Endothelial cell of umbilical vein (primary cell): Measurements from ENCODE around the gene RTN4. TPM values are rescaled to one million over a fixed set of nuclear protein-coding genes. Genes with fewer than 3 reads are reported as not detected.

Experiments
- BruUV-seq: library from RNA; stranded (reverse); fragments of 400-500 nt; replicated peaks from 2 replicates; lab custom pipeline; 2021; lab: Mats Ljungman, UMichigan
- CTCF ChIA-PET: fragments of 300-600, 350-600 bp; sonication (Branson Sonifier 250); formaldehyde crosslinking; loops from one replicate; lab custom pipeline; 2021; ENCODE audit warnings: antibody characterized with exemption, inconsistent platforms; lab: Charles Lee
- POLR2A ChIA-PET: fragments of 300-600, 350-600 bp; sonication (Branson Sonifier 250); formaldehyde crosslinking; loops from one replicate; lab custom pipeline; 2021; ENCODE audit warnings: antibody characterized with exemption, inconsistent platforms; lab: Charles Lee
- DNase-seq: peaks from one replicate; pipeline ENCODE4 v3.0.0-alpha.2; 2011; ENCODE audit warnings: low read depth, low spot score
- FAIRE-seq: peaks from 2 replicates; lab custom pipeline; 2011; peaks lifted over from hg19 to GRCh38; lab: Jason Lieb, UNC
- H2AFZ ChIP-seq: 2 replicates; pipeline ENCODE4 v1.6.0; 2012; ENCODE audit warnings: low read depth, low read length, control low read depth, inconsistent platforms
- H3K27ac ChIP-seq: 2 replicates; pipeline ENCODE4 v1.5.1; 2011; ENCODE audit warnings: low read depth, mild to moderate bottlenecking, control low read depth, low read length, moderate library complexity; ENCODE audit not compliant: insufficient read depth
- H3K27me3 ChIP-seq, 2 experiments: 2 replicates each; pipeline versions ENCODE4 v1.6.0 to v1.6.1; 2011; ENCODE audit warnings: low read length in 2 of 2, mixed read lengths in 1 of 2; ENCODE audit not compliant: control insufficient read depth in 2 of 2, insufficient read depth in 2 of 2
- H3K36me3 ChIP-seq, 2 experiments: 2 replicates in 1 of 2; 3 replicates in 1 of 2; pipeline ENCODE4 v1.5.1; 2011; ENCODE audit warnings: low read length in 2 of 2, mild to moderate bottlenecking in 1 of 2, moderate library complexity in 1 of 2; ENCODE audit not compliant: control insufficient read depth in 2 of 2, insufficient read depth in 2 of 2; ENCODE audit errors: extremely low read depth in 1 of 2
- H3K4me1 ChIP-seq: 3 replicates; pipeline ENCODE4 v1.5.1; 2011; ENCODE audit warnings: mild to moderate bottlenecking, low read length; ENCODE audit not compliant: control insufficient read depth, insufficient read depth; ENCODE audit errors: extremely low read depth
- H3K4me2 ChIP-seq: 2 replicates; pipeline ENCODE4 v1.6.1; 2011; ENCODE audit warnings: low read length, control low read depth, mixed read lengths; ENCODE audit not compliant: insufficient read depth
- H3K4me3 ChIP-seq, 3 experiments: fragments of 200-600 bp in 1 of 3; sonication (generic), shearing (Covaris generic) in 1 of 3; replicated peaks in 1 of 3; 2 replicates each; pipeline ENCODE4 v1.5.1; 2011 to 2016; ENCODE audit warnings: control low read depth in 3 of 3, low read length in 3 of 3, mild to moderate bottlenecking in 2 of 3, inconsistent platforms in 1 of 3, low read depth in 1 of 3, moderate library complexity in 1 of 3; ENCODE audit not compliant: insufficient read depth in 1 of 3
- H3K79me2 ChIP-seq: 2 replicates; pipeline ENCODE4 v1.6.0; 2012; ENCODE audit warnings: low read length, inconsistent platforms; ENCODE audit not compliant: control insufficient read depth, insufficient read depth
- H3K9ac ChIP-seq: replicated peaks from 2 replicates; pipeline ENCODE3; 2011; ENCODE audit warnings: low read length, control low read depth; ENCODE audit not compliant: insufficient read depth; ENCODE audit errors: extremely low read depth
- H3K9me1 ChIP-seq: replicated peaks from 3 replicates; pipeline ENCODE4 v1.6.0; 2011; ENCODE audit warnings: mild to moderate bottlenecking, low read length; ENCODE audit not compliant: control insufficient read depth, insufficient read depth; ENCODE audit errors: extremely low read depth
- H3K9me3 ChIP-seq: replicated peaks from 2 replicates; pipeline ENCODE4 v1.5.1; 2012; ENCODE audit warnings: low read length, inconsistent platforms; ENCODE audit not compliant: control insufficient read depth, insufficient read depth
- H4K20me1 ChIP-seq: replicated peaks from 2 replicates; pipeline ENCODE3; 2011; ENCODE audit warnings: mild to moderate bottlenecking, low read length; ENCODE audit not compliant: control insufficient read depth, insufficient read depth; ENCODE audit errors: extremely low read depth
- EZH2 ChIP-seq: IDR thresholded peaks from 2 replicates; pipeline ENCODE4 v1.6.1; 2012; ENCODE audit warnings: borderline replicate concordance, low read depth, mild to moderate bottlenecking, moderate library complexity, low read length, inconsistent platforms; ENCODE audit not compliant: severe bottlenecking
- FOS ChIP-seq: IDR thresholded peaks from 2 replicates; pipeline ENCODE4 v1.6.1; 2011; ENCODE audit warnings: mild to moderate bottlenecking, low read length, moderate library complexity, borderline replicate concordance; ENCODE audit not compliant: insufficient read depth
- GATA2 ChIP-seq: IDR thresholded peaks from 2 replicates; pipeline ENCODE4 v1.7.0; 2011; ENCODE audit warnings: low read depth, mild to moderate bottlenecking, moderate library complexity, mixed read lengths, low read length; ENCODE audit not compliant: insufficient read length, insufficient read depth
- JUN ChIP-seq: IDR thresholded peaks from 2 replicates; pipeline ENCODE4 v1.6.1; 2011; ENCODE audit warnings: borderline replicate concordance, low read depth; ENCODE audit not compliant: insufficient read length, insufficient read depth
- MYC ChIP-seq: IDR thresholded peaks from one replicate; pipeline ENCODE4 v1.6.1; 2011; ENCODE audit warnings: mild to moderate bottlenecking, low read depth, low read length
- dilution Hi-C: fragments of 300-500 bp; cut with MboI; formaldehyde crosslinking; loops from one replicate; pipeline ENCODE4 v1.15.0; 2019; ENCODE audit warnings: low sequenced_read_pairs; ENCODE audit not compliant: extremely low pct_ligation_motif_present
- intact Hi-C: fragments of 100-400 bp; cut with micrococcal nuclease; formaldehyde crosslinking; loops from one replicate; pipeline ENCODE4 v1.10.0; 2022
- polyA plus RNA-seq, 4 experiments: library from polyadenylated mRNA; depleted of rRNA in 3 of 4; stranded (reverse) in 3 of 4; unstranded in 1 of 4; fragments of >200 nt; gene quantifications; 2 replicates each; pipeline versions ENCODE4 v1.2.1 to v1.2.3, GENCODE V29; 2011 to 2012; ENCODE audit warnings: missing spikeins in 1 of 4
- total RNA-seq: library from RNA; stranded (reverse); gene quantifications from 2 replicates; pipeline ENCODE4 v1.2.3, GENCODE V29; 2021
- TF ChIP-seq, protein P1 (sequence below), 2 donors: IDR thresholded peaks; 1 replicate in 1 of 2; 2 replicates in 1 of 2; pipeline ENCODE4 v1.5.1; 2011; ENCODE audit warnings: low read length in 2 of 2, mild to moderate bottlenecking in 2 of 2, moderate library complexity in 2 of 2, control low read depth in 1 of 2, inconsistent platforms in 1 of 2, low read depth in 1 of 2; ENCODE audit not compliant: insufficient read depth in 1 of 2; ENCODE audit errors: extremely low read depth in 1 of 2

The RTN4 gene
- total and polyA plus RNA-seq, 2 donors (not counting 3 experiments of a cell fraction or from before 2014, with no cell fraction given) = 253 to 486 TPM

DNA sequence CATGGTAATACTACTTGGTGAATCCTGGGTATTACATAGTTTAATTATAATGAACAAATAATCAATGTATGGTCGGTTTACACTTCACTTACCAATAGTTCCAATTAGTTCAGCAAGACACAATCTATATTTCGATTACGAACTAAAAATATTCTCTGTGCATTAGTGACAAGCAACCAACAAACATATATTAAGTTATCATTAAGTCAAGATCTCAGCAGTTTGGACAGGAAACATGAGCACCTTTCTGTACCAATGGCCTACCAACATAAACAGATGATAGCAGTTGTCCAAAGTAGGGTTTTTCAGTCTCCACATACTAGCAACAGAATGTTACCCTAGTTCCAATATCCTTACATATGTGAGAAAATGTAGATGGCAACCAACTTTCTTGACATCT, 32.8 kb downstream of the RTN4 start:
- H3K27me3 ChIP-seq = no peaks in the 10 kb centered on the region
- TF ChIP-seq JUN (no peak), FOS (no peak), EZH2 (no peak), MYC (no peak), GATA2 (no peak)
- TF ChIP-seq, protein P1, sequence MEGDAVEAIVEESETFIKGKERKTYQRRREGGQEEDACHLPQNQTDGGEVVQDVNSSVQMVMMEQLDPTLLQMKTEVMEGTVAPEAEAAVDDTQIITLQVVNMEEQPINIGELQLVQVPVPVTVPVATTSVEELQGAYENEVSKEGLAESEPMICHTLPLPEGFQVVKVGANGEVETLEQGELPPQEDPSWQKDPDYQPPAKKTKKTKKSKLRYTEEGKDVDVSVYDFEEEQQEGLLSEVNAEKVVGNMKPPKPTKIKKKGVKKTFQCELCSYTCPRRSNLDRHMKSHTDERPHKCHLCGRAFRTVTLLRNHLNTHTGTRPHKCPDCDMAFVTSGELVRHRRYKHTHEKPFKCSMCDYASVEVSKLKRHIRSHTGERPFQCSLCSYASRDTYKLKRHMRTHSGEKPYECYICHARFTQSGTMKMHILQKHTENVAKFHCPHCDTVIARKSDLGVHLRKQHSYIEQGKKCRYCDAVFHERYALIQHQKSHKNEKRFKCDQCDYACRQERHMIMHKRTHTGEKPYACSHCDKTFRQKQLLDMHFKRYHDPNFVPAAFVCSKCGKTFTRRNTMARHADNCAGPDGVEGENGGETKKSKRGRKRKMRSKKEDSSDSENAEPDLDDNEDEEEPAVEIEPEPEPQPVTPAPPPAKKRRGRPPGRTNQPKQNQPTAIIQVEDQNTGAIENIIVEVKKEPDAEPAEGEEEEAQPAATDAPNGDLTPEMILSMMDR (IDR thresholded peaks at IDR 0.05; ENCODE audit: extremely low read depth in 1 of 2, insufficient read depth in 1 of 2, low read depth in 1 of 2, low read length in 2 of 2) = no peak
- peaks cover 100% of the 10 kb centered on the region for H3K79me2 ChIP-seq
- H3K36me3 ChIP-seq = peaks cover 0 to 4% of the 10 kb centered on the region in 2 experiments
- BruUV-seq = no TSS peak
- dilution Hi-C loops = no loop called here
- no peak overlapping the region for H3K9ac ChIP-seq
- ChIA-PET CTCF (interaction anchor here (1.0 to 7.7 kb wide), 5 partner anchors 24 to 156 kb away, joined by 4 to 60 read pairs (median 27); partner anchors contain the start of gene RTN4), POLR2A (no interaction called here)
- peaks cover 45% of the 10 kb centered on the region for H4K20me1 ChIP-seq
- FAIRE-seq = no peak
- H3K9me3 ChIP-seq = no peaks in the 10 kb centered on the region
- peaks cover 73% of the 10 kb centered on the region for H3K4me1 ChIP-seq
- H3K4me3 ChIP-seq = no peak overlapping the region
- H2AFZ ChIP-seq = no peak overlapping the region
- intact Hi-C loops = no loop called here
- no peak overlapping the region for H3K4me2 ChIP-seq
- H3K27ac ChIP-seq = no peak overlapping the region
- no peak for DNase-seq
- no peaks in the 10 kb centered on the region for H3K9me1 ChIP-seq
